Ishikawa (cell line): Measurements from ENCODE around the gene MKX.

Source experiments
- CEBPB ChIP-seq: IDR thresholded peaks from 2 replicates; pipeline ENCODE4 v1.6.1; 2012
- CREB1 ChIP-seq: IDR thresholded peaks from 2 replicates; pipeline ENCODE4 v1.6.1; 2012; ENCODE audit warnings: low read depth
- EP300 ChIP-seq: IDR thresholded peaks from 2 replicates; pipeline ENCODE4 v1.6.1; 2012; ENCODE audit warnings: borderline replicate concordance
- FOXM1 ChIP-seq: IDR thresholded peaks from 2 replicates; pipeline ENCODE4 v1.6.1; 2012; ENCODE audit warnings: low read depth, borderline replicate concordance
- MAX ChIP-seq: IDR thresholded peaks from 2 replicates; pipeline ENCODE4 v1.6.1; 2012
- NFIC ChIP-seq: IDR thresholded peaks from 2 replicates; pipeline ENCODE4 v1.6.1; 2012
- RAD21 ChIP-seq: IDR thresholded peaks from 2 replicates; pipeline ENCODE4 v1.6.1; 2012; ENCODE audit warnings: low read depth
- REST ChIP-seq: IDR thresholded peaks from 2 replicates; pipeline ENCODE4 v1.6.1; 2012; ENCODE audit warnings: low read depth, mild to moderate bottlenecking
- TAF1 ChIP-seq: IDR thresholded peaks from 2 replicates; pipeline ENCODE4 v1.6.1; 2012; ENCODE audit warnings: low read depth, mild to moderate bottlenecking
- TCF12 ChIP-seq: IDR thresholded peaks from 2 replicates; pipeline ENCODE4 v1.6.1; 2012; ENCODE audit warnings: low read depth
- TEAD4 ChIP-seq: IDR thresholded peaks from 2 replicates; pipeline ENCODE4 v1.6.1; 2012
- USF1 ChIP-seq: IDR thresholded peaks from 2 replicates; pipeline ENCODE4 v1.6.1; 2012
- YY1 ChIP-seq: IDR thresholded peaks from 2 replicates; pipeline ENCODE4 v1.6.1; 2012; ENCODE audit warnings: low read depth
- ZBTB7A ChIP-seq: IDR thresholded peaks from 2 replicates; pipeline ENCODE4 v1.6.1; 2012; ENCODE audit warnings: low read depth

Gene MKX

GRCh38 chr10:27660268-27660667, 85.4 kb downstream of the MKX start:
- TF ChIP-seq ZBTB7A (no peak), EP300 (no peak), YY1 (no peak), CEBPB (no peak), TAF1 (no peak), CREB1 (no peak), MAX (no peak)

GRCh38 chr10:27659786-27660185, 85.8 kb downstream of the MKX start:
- TF ChIP-seq NFIC (peak; percentile 43; the same call in 1 of the 2 replicates), CEBPB (no peak), RAD21 (no peak)

- no peak for TF ChIP-seq REST
- TF ChIP-seq CREB1, result no peak
- TF ChIP-seq NFIC, result no peak
These were observed 86.8 kb downstream of the MKX start for GRCh38 chr10:27658788-27659187.

GRCh38 chr10:27655296-27655695, 90.3 kb downstream of the MKX start:
- TF ChIP-seq REST (no peak), RAD21 (no peak), CEBPB (no peak), ZBTB7A (no peak), USF1 (no peak), FOXM1 (no peak), MAX (no peak), EP300 (no peak), YY1 (no peak), TAF1 (no peak)

GRCh38 chr10:27654284-27654683, 91.3 kb downstream of the MKX start:
- TF ChIP-seq NFIC, result peak; percentile 71
- TF ChIP-seq TCF12, result 0 out of 2 replicates have a peak, but pooled peaks have one; percentile 4
- TF ChIP-seq EP300, result no peak

GRCh38 chr10:27646604-27647175, 98.9 kb downstream of the MKX start:
- no peak for TF ChIP-seq TCF12
- no peak for TF ChIP-seq MAX
- no peak for TF ChIP-seq TEAD4
- TF ChIP-seq EP300, result no peak
- TF ChIP-seq NFIC, result no peak

GRCh38 chr10:27646194-27646593, 99.4 kb downstream of the MKX start:
- TF ChIP-seq RAD21 (no peak), TAF1 (no peak), ZBTB7A (no peak), CEBPB (peak; percentile 34; the same call in 1 of the 2 replicates), TCF12 (no peak)

- no peak for TF ChIP-seq EP300
- no peak for TF ChIP-seq CEBPB
- no peak for TF ChIP-seq REST
- TF ChIP-seq CREB1, result no peak
- no peak for TF ChIP-seq TCF12
- TF ChIP-seq USF1, result no peak
- no peak for TF ChIP-seq RAD21
- no peak for TF ChIP-seq FOXM1
- no peak for TF ChIP-seq YY1
- TF ChIP-seq MAX, result no peak
These were observed 101.2 kb downstream of the MKX start for GRCh38 chr10:27644307-27644939.
